B cell (primary cell): ENCODE results near the gene FRMPD2. TPM values are rescaled to one million over a fixed set of nuclear protein-coding genes. Genes with fewer than 3 reads are reported as not detected.

ENCODE experiments used
- ATAC-seq: fragments of 200-7000 bp; cut with Tn5 transposase; one replicate; pipeline ENCODE4 v1.10.0; 2021; ENCODE audit warnings: low read depth, mild to moderate bottlenecking, moderate number of reproducible peaks, moderate library complexity
- CTCF ChIA-PET: fragments of 350-600 bp; sonication (Branson Sonifier 250); formaldehyde crosslinking; loops from one replicate; lab custom pipeline; 2021; ENCODE audit warnings: antibody characterized with exemption, inconsistent platforms; lab: Charles Lee
- POLR2A ChIA-PET: fragments of 350-600 bp; sonication (Branson Sonifier 250); formaldehyde crosslinking; loops from one replicate; lab custom pipeline; 2021; ENCODE audit warnings: antibody characterized with exemption; lab: Charles Lee
- DNase-seq: peaks from one replicate; pipeline ENCODE4 v3.0.0; 2013
- H2AFZ ChIP-seq: 2 replicates; pipeline ENCODE4 v1.6.1; 2012; ENCODE audit warnings: mild to moderate bottlenecking, low read depth, low read length; ENCODE audit not compliant: insufficient read depth, poor library complexity, severe bottlenecking
- H3K27ac ChIP-seq, 2 donors: 1 replicate in 1 of 2; 2 replicates in 1 of 2; pipeline ENCODE4 v1.5.1; 2012 to 2013; ENCODE audit warnings: low read length in 2 of 2, mild to moderate bottlenecking in 2 of 2, moderate library complexity in 1 of 2
- H3K27me3 ChIP-seq, 4 experiments: fragments of 200-600 bp in 1 of 4; sonication (generic) in 1 of 4; replicated peaks in 1 of 4; 1 replicate in 2 of 4; 2 replicates in 2 of 4; pipeline versions ENCODE4 v1.6.1 to v1.7.0; 2013 to 2016; ENCODE audit warnings: low read length in 3 of 4, mild to moderate bottlenecking in 2 of 4, mixed read lengths in 1 of 4, moderate library complexity in 1 of 4; ENCODE audit not compliant: insufficient read depth in 4 of 4, control insufficient read depth in 3 of 4; ENCODE audit errors: control extremely low read depth in 1 of 4
- H3K36me3 ChIP-seq, 2 experiments: replicated peaks in 1 of 2; 1 replicate in 1 of 2; 2 replicates in 1 of 2; pipeline versions ENCODE4 v1.6.1 to v1.7.1; 2013; ENCODE audit warnings: low read length in 1 of 2; ENCODE audit not compliant: insufficient read depth in 2 of 2, control insufficient read depth in 1 of 2; ENCODE audit errors: control extremely low read depth in 1 of 2, extremely low read depth in 1 of 2
- H3K4me1 ChIP-seq, 2 donors: fragments of 200-600 bp in 1 of 2; sonication (generic) in 1 of 2; 1 replicate in 1 of 2; 2 replicates in 1 of 2; pipeline versions ENCODE4 v1.5.1 to v1.6.1; 2013 to 2017; ENCODE audit warnings: low read length in 2 of 2; ENCODE audit not compliant: control insufficient read depth in 2 of 2, insufficient read depth in 2 of 2
- H3K4me2 ChIP-seq: replicated peaks from 2 replicates; pipeline ENCODE3; 2012; ENCODE audit warnings: mild to moderate bottlenecking, low read depth, low read length; ENCODE audit not compliant: poor library complexity, severe bottlenecking
- H3K4me3 ChIP-seq, 5 experiments: fragments of 200-600 bp in 1 of 5; sonication (generic) in 1 of 5; 1 replicate in 3 of 5; 2 replicates in 2 of 5; pipeline versions ENCODE4 v1.5.1 to v1.7.0; 2011 to 2016; ENCODE audit warnings: low read length in 4 of 5, mild to moderate bottlenecking in 4 of 5, low read depth in 2 of 5, control low read depth in 1 of 5, moderate library complexity in 1 of 5; ENCODE audit not compliant: insufficient read depth in 1 of 5; ENCODE audit errors: control extremely low read depth in 1 of 5, extremely low read depth in 1 of 5
- H3K79me2 ChIP-seq: fragments of 200-600 bp; sonication (generic); one replicate; pipeline ENCODE4 v1.6.0; 2016; ENCODE audit warnings: low read length; ENCODE audit not compliant: control insufficient read depth, insufficient read depth
- H3K9ac ChIP-seq: fragments of 200-600 bp; sonication (generic); 2 replicates; pipeline ENCODE4 v1.6.1; 2017; ENCODE audit warnings: mild to moderate bottlenecking, low read length, moderate library complexity
- H3K9me3 ChIP-seq, 3 donors: one replicate each; pipeline versions ENCODE4 v1.6.1 to v1.7.1; 2013; ENCODE audit warnings: low read length in 2 of 3; ENCODE audit not compliant: control insufficient read depth in 2 of 3, insufficient read depth in 1 of 3; ENCODE audit errors: control extremely low read depth in 1 of 3
- H4K20me1 ChIP-seq: 2 replicates; pipeline ENCODE4 v1.6.0; 2012; ENCODE audit warnings: mild to moderate bottlenecking, low read length; ENCODE audit not compliant: insufficient read depth, control insufficient read depth, poor library complexity, severe bottlenecking
- H3K27ac Mint-ChIP-seq: one replicate; pipeline ENCODE4 v1.8.0; 2021; ENCODE audit warnings: mixed read lengths
- H3K27me3 Mint-ChIP-seq: one replicate; pipeline ENCODE4 v1.8.0; 2021; ENCODE audit warnings: mixed read lengths
- H3K4me1 Mint-ChIP-seq: one replicate; pipeline ENCODE4 v1.8.0; 2021; ENCODE audit warnings: mixed read lengths
- H3K4me3 Mint-ChIP-seq: one replicate; pipeline ENCODE4 v1.8.0; 2021; ENCODE audit warnings: mixed read lengths
- H3K9me3 Mint-ChIP-seq: one replicate; pipeline ENCODE4 v1.8.0; 2022; ENCODE audit warnings: mixed read lengths; ENCODE audit not compliant: insufficient read depth
- CTCF ChIP-seq: fragments of 200-600 bp; IDR thresholded peaks from one replicate; pipeline ENCODE4 v1.8.0; 2022; ENCODE audit warnings: antibody characterized with exemption, mild to moderate bottlenecking
- EZH2 ChIP-seq: IDR thresholded peaks from 2 replicates; pipeline ENCODE4 v1.6.1; 2012; ENCODE audit warnings: borderline replicate concordance, low read depth, mild to moderate bottlenecking, moderate library complexity, low read length; ENCODE audit not compliant: insufficient read depth, poor library complexity, severe bottlenecking
- WGBS: methylation state at CpG from one replicate; pipeline ENCODE4 v1.1.5; 2013; ENCODE audit warnings: missing lambda C conversion rate; ENCODE audit not compliant: insufficient coverage; 5-methylcytosine and 5-hydroxymethylcytosine counted together
- intact Hi-C: fragments of 100-400 bp; cut with micrococcal nuclease; formaldehyde crosslinking; loops from one replicate; pipeline ENCODE4 v1.10.0; 2022
- polyA plus RNA-seq: library from polyadenylated mRNA; depleted of rRNA; stranded (reverse); fragments of >200 nt; gene quantifications from 2 replicates; pipeline ENCODE4 v1.2.3, GENCODE V29; 2012
- total RNA-seq, 2 donors: library from RNA; stranded (reverse); fragments of 120-200 nt in 1 of 2; gene quantifications; 1 replicate in 1 of 2; 2 replicates in 1 of 2; pipeline versions ENCODE4 v1.2.3 to v1.2.4, GENCODE V29; 2013 to 2022

FRMPD2 gene
- total and polyA plus RNA-seq, 2 donors (not counting 1 experiment from before 2014, with no cell fraction given) = not detected

- Histone ChIP-seq H3K27me3 (peaks cover 0 to 4% (median 1%) of the 10 kb centered on the region in 4 experiments), H3K27ac (no peak overlapping the region), H3K79me2 (no peaks in the 10 kb centered on the region), H4K20me1 (no peaks in the 10 kb centered on the region), H3K4me3 (no peak overlapping the region), H3K4me1 (no peaks in the 10 kb centered on the region), H3K9me3 (peaks cover 0 to 1% (median 0%) of the 10 kb centered on the region in 3 donors), H3K36me3 (no peaks in the 10 kb centered on the region), H3K4me2 (no peak overlapping the region), H3K9ac (no peak overlapping the region), H2AFZ (no peak overlapping the region)
- H3K27ac Mint-ChIP-seq = no peak overlapping the region
- intact Hi-C loops = no loop called here
- no peak overlapping the region for H3K4me3 Mint-ChIP-seq
- TF ChIP-seq CTCF (no peak), EZH2 (no peak)
- H3K27me3 Mint-ChIP-seq = peaks cover 34% of the 10 kb centered on the region
- CTCF ChIA-PET = no interaction called here
- DNase-seq (no peak), ATAC-seq (no peak)
- POLR2A ChIA-PET = no interaction called here
- peaks cover 5% of the 10 kb centered on the region for H3K4me1 Mint-ChIP-seq
- 92% methylated on average over 2 of the region's 3 CpGs for WGBS
- H3K9me3 Mint-ChIP-seq = no peaks in the 10 kb centered on the region
Observed at GRCh38 chr10:48232717-48233447, 41.6 kb downstream of the FRMPD2 start.

- Mint-ChIP-seq H3K27me3 (peaks cover 40% of the 10 kb centered on the region), H3K4me3 (no peak overlapping the region), H3K9me3 (no peaks in the 10 kb centered on the region), H3K4me1 (peaks cover 5% of the 10 kb centered on the region), H3K27ac (no peak overlapping the region)
- no peak overlapping the region for H2AFZ ChIP-seq
- ATAC-seq = no peak
- no peaks in the 10 kb centered on the region for H3K36me3 ChIP-seq
- no peak overlapping the region for H3K4me3 ChIP-seq
- H3K27me3 ChIP-seq = peaks cover 0 to 4% (median 1%) of the 10 kb centered on the region in 4 experiments
- CTCF ChIA-PET = interaction anchor here (0.5 kb wide), 1 partner anchor 19 kb away, joined by 3 read pairs; no protein-coding TSS in a partner anchor
- no peak overlapping the region for H3K27ac ChIP-seq
- no peak for TF ChIP-seq EZH2
- no peak for TF ChIP-seq CTCF
- DNase-seq = no peak
- no peak overlapping the region for H3K4me2 ChIP-seq
- peaks cover 0 to 1% (median 0%) of the 10 kb centered on the region in 3 donors for H3K9me3 ChIP-seq
- H3K4me1 ChIP-seq = no peaks in the 10 kb centered on the region
- no peaks in the 10 kb centered on the region for H3K79me2 ChIP-seq
- H4K20me1 ChIP-seq = no peaks in the 10 kb centered on the region
- intact Hi-C loops = no loop called here
- POLR2A ChIA-PET = no interaction called here
- 66% methylated on average over 5 of the region's 6 CpGs for WGBS
- H3K9ac ChIP-seq = no peak overlapping the region
Observed at GRCh38 chr10:48231699-48232315, 42.7 kb downstream of the FRMPD2 start.
